PFSK-1 (cell line): Measurements from ENCODE around the gene ARID4B.

Experiments used
- FOXP2 ChIP-seq: optimal IDR thresholded peaks from 2 replicates; pipeline ENCODE3; 2011; ENCODE audit warnings: borderline replicate concordance, control low read depth, inconsistent platforms; ENCODE audit not compliant: insufficient read depth; ENCODE audit errors: extremely low read length, extremely low read depth
- SIN3A ChIP-seq: IDR thresholded peaks from 2 replicates; pipeline ENCODE4 v1.6.1; 2012; ENCODE audit warnings: mild to moderate bottlenecking, low read length, moderate library complexity, borderline replicate concordance; ENCODE audit not compliant: insufficient read depth

GRCh38 chr1:235227414-235227813, 100.6 kb downstream of the ARID4B start:
- TF ChIP-seq FOXP2: no peak
- TF ChIP-seq SIN3A: no peak
